22Rv1 (cell line): ENCODE measurements around the gene ZNF407.

Experiments
- CTCF ChIP-seq: fragments of 450-650 bp; IDR thresholded peaks from 2 replicates; pipeline ENCODE4 v1.5.1; 2017; ENCODE audit warnings: mild to moderate bottlenecking
- ZFX ChIP-seq: fragments of 450-650 bp; IDR thresholded peaks from 2 replicates; pipeline ENCODE4 v1.6.1; 2017; ENCODE audit warnings: antibody characterized with exemption, borderline replicate concordance

GRCh38 chr18:74734013-74734444 lies 136.4 kb downstream of the ZNF407 start:
- TF ChIP-seq CTCF (no peak), ZFX (no peak)
